D721Med (cell line): Measurements from ENCODE around the gene CABCOCO1.

Experiments
- DNase-seq: peaks from one replicate; pipeline ENCODE4 v3.0.0; 2011; ENCODE audit warnings: low spot score; ENCODE audit not compliant: insufficient read length
- FAIRE-seq: peaks from 2 replicates; lab custom pipeline; 2011; peaks lifted over from hg19 to GRCh38; lab: Jason Lieb, UNC
- CTCF ChIP-seq: IDR thresholded peaks from 2 replicates; pipeline ENCODE4 v1.5.1; 2012; ENCODE audit warnings: mild to moderate bottlenecking, control low read depth; ENCODE audit not compliant: insufficient read depth; ENCODE audit errors: missing control alignments

The CABCOCO1 gene

GRCh38 chr10:61776615-61777266 lies 114.0 kb downstream of the CABCOCO1 start:
- DNase-seq (no peak), FAIRE-seq (no peak)
- TF ChIP-seq CTCF, result no peak

- FAIRE-seq (no peak), DNase-seq (no peak)
- no peak for TF ChIP-seq CTCF
These were observed 115.4 kb downstream of the CABCOCO1 start for GRCh38 chr10:61778137-61778536.

- TF ChIP-seq CTCF, result no peak
- FAIRE-seq, result no peak
- DNase-seq, result no peak
These were observed 116.5 kb downstream of the CABCOCO1 start for GRCh38 chr10:61779276-61779675.

- DNase-seq (no peak), FAIRE-seq (no peak)
These were observed 117.4 kb downstream of the CABCOCO1 start for GRCh38 chr10:61779950-61780659.

GRCh38 chr10:61780732-61781131 lies 118.0 kb downstream of the CABCOCO1 start:
- no peak for TF ChIP-seq CTCF
- FAIRE-seq, result no peak
- DNase-seq, result no peak

More at GRCh38 chr10:61779950-61780659, 117.4 kb downstream of the CABCOCO1 start:
- TF ChIP-seq CTCF, result no peak

- FAIRE-seq (no peak), DNase-seq (no peak)
- no peak for TF ChIP-seq CTCF
These were observed 119.3 kb downstream of the CABCOCO1 start for GRCh38 chr10:61781969-61782403.
